ENCODE measurements around the gene PTPRG.
A peak's percentile ranks its signal among the peaks of the same experiment; 100 is the strongest.

PTPRG gene

GRCh38 chr3:61890167-61890566 lies 328.8 kb downstream of the PTPRG start:
- no peaks in the 10 kb centered on the region for H3K9me3 ChIP-seq (ENCODE audit: insufficient read depth, low read depth, low read length)
- H2AFZ ChIP-seq (ENCODE audit: insufficient read depth, low read length, poor library complexity), result no peak overlapping the region
- DNase-seq, result no peak
- no peak overlapping the region for H4K91ac ChIP-seq (ENCODE audit: low read depth, low read length)
- no peak overlapping the region for H2AK5ac ChIP-seq (ENCODE audit: low read length)
- H3K79me1 ChIP-seq (ENCODE audit: low read length), result no peaks in the 10 kb centered on the region
- H2BK120ac ChIP-seq (ENCODE audit: insufficient read depth, low read length, poor library complexity), result no peak overlapping the region
- H3K23ac ChIP-seq (ENCODE audit: low read length), result no peak overlapping the region
- WGBS (ENCODE audit: extremely low coverage, insufficient coverage, insufficient read length), result no CpG with 5 or more reads among the region's 3 CpGs
- no peaks in the 10 kb centered on the region for H3K27me3 ChIP-seq (ENCODE audit: insufficient read depth, low read length)
- H4K8ac ChIP-seq (ENCODE audit: low read depth, low read length), result no peak overlapping the region
- H3K18ac ChIP-seq (ENCODE audit: low read length), result no peak overlapping the region
- H3K36me3 ChIP-seq (ENCODE audit: control insufficient read depth in 1 of 2, insufficient read depth in 2 of 2, low read length in 2 of 2), result no peaks in the 10 kb centered on the region
- no peak overlapping the region for H3K4me3 ChIP-seq (ENCODE audit: low read depth, low read length)
- no peak overlapping the region for H3K4ac ChIP-seq (ENCODE audit: low read depth, low read length)
- H3K27ac ChIP-seq (ENCODE audit: low read depth, low read length), result no peak overlapping the region
- no peak overlapping the region for H3K4me2 ChIP-seq (ENCODE audit: low read length)
- no peak overlapping the region for H4K12ac ChIP-seq (ENCODE audit: low read depth, low read length)
- no peak overlapping the region for H3K9ac ChIP-seq (ENCODE audit: low read length)
- H3K14ac ChIP-seq (ENCODE audit: low read length), result no peak overlapping the region
- no peaks in the 10 kb centered on the region for H3K79me2 ChIP-seq (ENCODE audit: control insufficient read depth, insufficient read depth, low read length, poor library complexity)
- H3K4me1 ChIP-seq (ENCODE audit: control insufficient read depth in 1 of 2, insufficient read depth in 2 of 2, low read length in 2 of 2), result peaks cover 0 to 3% of the 10 kb centered on the region in 2 experiments
- no peak overlapping the region for H2BK5ac ChIP-seq (ENCODE audit: low read depth, low read length, poor library complexity)
- no peak overlapping the region for H2BK12ac ChIP-seq (ENCODE audit: low read length)

- H2BK5ac ChIP-seq (ENCODE audit: low read depth, low read length, poor library complexity), result no peak overlapping the region
- H4K8ac ChIP-seq (ENCODE audit: low read depth, low read length), result no peak overlapping the region
- no peaks in the 10 kb centered on the region for H3K27me3 ChIP-seq (ENCODE audit: insufficient read depth, low read length)
- H3K36me3 ChIP-seq (ENCODE audit: control insufficient read depth in 1 of 2, insufficient read depth in 2 of 2, low read length in 2 of 2), result no peaks in the 10 kb centered on the region
- no peak overlapping the region for H2AK5ac ChIP-seq (ENCODE audit: low read length)
- no peak overlapping the region for H3K14ac ChIP-seq (ENCODE audit: low read length)
- no CpG with 5 or more reads among the region's 2 CpGs for WGBS (ENCODE audit: extremely low coverage, insufficient coverage, insufficient read length)
- H3K79me1 ChIP-seq (ENCODE audit: low read length), result no peaks in the 10 kb centered on the region
- H2BK12ac ChIP-seq (ENCODE audit: low read length), result no peak overlapping the region
- H4K91ac ChIP-seq (ENCODE audit: low read depth, low read length), result no peak overlapping the region
- H3K18ac ChIP-seq (ENCODE audit: low read length), result no peak overlapping the region
- no peaks in the 10 kb centered on the region for H3K9me3 ChIP-seq (ENCODE audit: insufficient read depth, low read depth, low read length)
- no peak overlapping the region for H4K12ac ChIP-seq (ENCODE audit: low read depth, low read length)
- peaks cover 0 to 3% of the 10 kb centered on the region in 2 experiments for H3K4me1 ChIP-seq (ENCODE audit: control insufficient read depth in 1 of 2, insufficient read depth in 2 of 2, low read length in 2 of 2)
- no peak overlapping the region for H3K9ac ChIP-seq (ENCODE audit: low read length)
- no peaks in the 10 kb centered on the region for H3K79me2 ChIP-seq (ENCODE audit: control insufficient read depth, insufficient read depth, low read length, poor library complexity)
- H3K4me2 ChIP-seq (ENCODE audit: low read length), result no peak overlapping the region
- H3K23ac ChIP-seq (ENCODE audit: low read length), result no peak overlapping the region
- no peak overlapping the region for H2BK120ac ChIP-seq (ENCODE audit: insufficient read depth, low read length, poor library complexity)
- no peak for DNase-seq
- H3K27ac ChIP-seq (ENCODE audit: low read depth, low read length), result no peak overlapping the region
- H2AFZ ChIP-seq (ENCODE audit: insufficient read depth, low read length, poor library complexity), result no peak overlapping the region
- no peak overlapping the region for H3K4ac ChIP-seq (ENCODE audit: low read depth, low read length)
- H3K4me3 ChIP-seq (ENCODE audit: low read depth, low read length), result no peak overlapping the region
Observed at GRCh38 chr3:61890586-61890985, 329.2 kb downstream of the PTPRG start.

DNA sequence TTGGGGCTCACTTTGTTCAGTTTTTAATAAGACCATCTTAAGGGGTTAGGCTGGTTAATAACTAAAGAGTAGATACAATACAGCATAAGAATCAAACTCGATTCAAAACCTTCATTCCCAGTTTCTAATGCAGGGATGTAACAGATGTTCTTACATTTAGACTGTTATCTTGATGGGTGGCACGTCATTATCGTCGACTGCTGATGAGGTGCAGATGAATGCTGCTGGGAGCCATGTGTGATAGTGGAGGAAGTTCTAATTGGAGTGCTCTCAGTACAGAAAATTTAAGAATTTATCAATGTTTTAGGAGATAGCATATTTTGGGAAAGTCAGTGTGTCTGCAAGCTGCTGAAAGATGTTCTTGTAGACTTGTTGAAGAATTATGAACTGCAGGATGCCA lies 331.5 kb downstream of the PTPRG start:
- H3K79me2 ChIP-seq (ENCODE audit: control insufficient read depth, insufficient read depth, low read length, poor library complexity), result no peaks in the 10 kb centered on the region
- H4K8ac ChIP-seq (ENCODE audit: low read depth, low read length), result no peak overlapping the region
- peaks cover 0 to 3% of the 10 kb centered on the region in 2 experiments for H3K4me1 ChIP-seq (ENCODE audit: control insufficient read depth in 1 of 2, insufficient read depth in 2 of 2, low read length in 2 of 2)
- no peaks in the 10 kb centered on the region for H3K9me3 ChIP-seq (ENCODE audit: insufficient read depth, low read depth, low read length)
- no peak overlapping the region for H2AK5ac ChIP-seq (ENCODE audit: low read length)
- H4K12ac ChIP-seq (ENCODE audit: low read depth, low read length), result no peak overlapping the region
- no peak overlapping the region for H3K27ac ChIP-seq (ENCODE audit: low read depth, low read length)
- no peaks in the 10 kb centered on the region for H3K79me1 ChIP-seq (ENCODE audit: low read length)
- H3K4me2 ChIP-seq (ENCODE audit: low read length), result no peak overlapping the region
- no CpG with 5 or more reads among the region's 4 CpGs for WGBS (ENCODE audit: extremely low coverage, insufficient coverage, insufficient read length)
- no peak overlapping the region for H4K91ac ChIP-seq (ENCODE audit: low read depth, low read length)
- H2BK120ac ChIP-seq (ENCODE audit: insufficient read depth, low read length, poor library complexity), result no peak overlapping the region
- H3K36me3 ChIP-seq (ENCODE audit: control insufficient read depth in 1 of 2, insufficient read depth in 2 of 2, low read length in 2 of 2), result no peaks in the 10 kb centered on the region
- no peak overlapping the region for H2BK5ac ChIP-seq (ENCODE audit: low read depth, low read length, poor library complexity)
- H2AFZ ChIP-seq (ENCODE audit: insufficient read depth, low read length, poor library complexity), result no peak overlapping the region
- no peak overlapping the region for H3K4me3 ChIP-seq (ENCODE audit: low read depth, low read length)
- H2BK12ac ChIP-seq (ENCODE audit: low read length), result no peak overlapping the region
- DNase-seq, result no peak
- no peak overlapping the region for H3K18ac ChIP-seq (ENCODE audit: low read length)
- H3K9ac ChIP-seq (ENCODE audit: low read length), result no peak overlapping the region
- no peak overlapping the region for H3K14ac ChIP-seq (ENCODE audit: low read length)
- H3K23ac ChIP-seq (ENCODE audit: low read length), result no peak overlapping the region
- H3K27me3 ChIP-seq (ENCODE audit: insufficient read depth, low read length), result no peaks in the 10 kb centered on the region
- no peak overlapping the region for H3K4ac ChIP-seq (ENCODE audit: low read depth, low read length)

- no peak overlapping the region for H2BK5ac ChIP-seq (ENCODE audit: low read depth, low read length, poor library complexity)
- no peaks in the 10 kb centered on the region for H3K27me3 ChIP-seq (ENCODE audit: insufficient read depth, low read length)
- no CpG with 5 or more reads among the region's 5 CpGs for WGBS (ENCODE audit: extremely low coverage, insufficient coverage, insufficient read length)
- H3K4me3 ChIP-seq (ENCODE audit: low read depth, low read length), result no peak overlapping the region
- H2AFZ ChIP-seq (ENCODE audit: insufficient read depth, low read length, poor library complexity), result no peak overlapping the region
- no peak overlapping the region for H2AK5ac ChIP-seq (ENCODE audit: low read length)
- DNase-seq, result no peak
- no peak overlapping the region for H3K23ac ChIP-seq (ENCODE audit: low read length)
- H2BK120ac ChIP-seq (ENCODE audit: insufficient read depth, low read length, poor library complexity), result no peak overlapping the region
- H3K9me3 ChIP-seq (ENCODE audit: insufficient read depth, low read depth, low read length), result no peaks in the 10 kb centered on the region
- no peak overlapping the region for H4K12ac ChIP-seq (ENCODE audit: low read depth, low read length)
- no peak overlapping the region for H2BK12ac ChIP-seq (ENCODE audit: low read length)
- no peak overlapping the region for H3K14ac ChIP-seq (ENCODE audit: low read length)
- no peak overlapping the region for H3K27ac ChIP-seq (ENCODE audit: low read depth, low read length)
- no peak overlapping the region for H3K18ac ChIP-seq (ENCODE audit: low read length)
- H3K36me3 ChIP-seq (ENCODE audit: control insufficient read depth in 1 of 2, insufficient read depth in 2 of 2, low read length in 2 of 2), result no peaks in the 10 kb centered on the region
- no peaks in the 10 kb centered on the region for H3K79me2 ChIP-seq (ENCODE audit: control insufficient read depth, insufficient read depth, low read length, poor library complexity)
- H3K9ac ChIP-seq (ENCODE audit: low read length), result no peak overlapping the region
- no peak overlapping the region for H3K4me2 ChIP-seq (ENCODE audit: low read length)
- no peak overlapping the region for H3K4ac ChIP-seq (ENCODE audit: low read depth, low read length)
- H4K91ac ChIP-seq (ENCODE audit: low read depth, low read length), result peak overlapping the region; percentile 24
- no peak overlapping the region for H4K8ac ChIP-seq (ENCODE audit: low read depth, low read length)
- H3K79me1 ChIP-seq (ENCODE audit: low read length), result no peaks in the 10 kb centered on the region
- peaks cover 0 to 3% of the 10 kb centered on the region in 2 experiments for H3K4me1 ChIP-seq (ENCODE audit: control insufficient read depth in 1 of 2, insufficient read depth in 2 of 2, low read length in 2 of 2)
Observed at GRCh38 chr3:61893840-61894566, 332.6 kb downstream of the PTPRG start.
